ENCODE measurements around the gene DISP2.

- TF ChIP-seq SP1 (IDR thresholded peaks at IDR 0.05), result no peak
- TF ChIP-seq SUZ12 (IDR thresholded peaks at IDR 0.05), result no peak
These were observed 30.6 kb upstream of the DISP2 start for GRCh38 chr15:40327457-40327856.
